DMS79 treated with DMSO at 0.1 percent for 48 hours (cell line): ENCODE measurements around the gene DYNC1I2.
"Not testable (repeated sequence)": the region's sequence is repeated elsewhere in the genome, so short reads cannot be mapped to it uniquely, and the experiment has no call there.

Source experiments
- DNase-seq: peaks from one replicate; lab custom pipeline; 2025; lab: John Stamatoyannopoulos, UW

Gene DYNC1I2

DNA sequence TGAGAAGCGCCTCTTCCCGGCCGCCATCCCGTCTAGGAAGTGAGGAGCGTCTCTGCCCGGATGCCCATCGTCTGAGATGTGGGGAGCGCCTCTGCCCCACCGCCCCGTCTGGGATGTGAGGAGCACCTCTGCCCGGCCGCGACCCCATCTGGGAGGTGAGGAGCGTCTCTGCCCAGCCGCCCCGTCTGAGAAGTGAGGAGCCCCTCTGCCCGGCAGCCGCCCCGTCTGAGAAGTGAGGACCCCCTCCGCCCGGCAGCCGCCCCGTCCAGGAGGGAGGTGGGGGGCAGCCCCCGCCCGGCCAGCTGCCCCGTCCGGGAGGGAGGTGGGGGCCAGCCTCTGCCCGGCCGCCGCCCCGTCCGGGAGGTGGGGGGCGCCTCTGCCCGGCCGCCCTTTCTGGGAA is 87.3 kb downstream of the DYNC1I2 start:
- not testable (repeated sequence) for DNase-seq

DNA sequence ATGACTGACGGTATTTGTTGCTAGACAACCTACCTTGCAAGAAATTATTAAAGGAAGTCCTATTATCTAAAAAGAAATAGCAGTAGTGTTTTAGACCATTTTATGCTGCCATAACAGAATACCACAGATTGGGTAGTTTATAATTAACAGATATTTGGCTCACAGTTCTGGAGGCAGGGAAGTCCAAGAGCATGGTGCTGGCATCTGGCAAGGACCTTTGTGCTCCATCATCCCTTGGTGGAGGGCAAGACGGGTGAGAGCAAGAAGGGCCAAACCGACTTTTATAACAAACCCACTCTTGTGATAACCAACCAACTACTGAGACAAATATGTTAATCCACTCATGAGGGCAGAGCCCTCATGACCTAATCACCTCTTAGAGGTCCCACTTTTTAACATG is 91.2 kb downstream of the DYNC1I2 start:
- DNase-seq: no peak

DNA sequence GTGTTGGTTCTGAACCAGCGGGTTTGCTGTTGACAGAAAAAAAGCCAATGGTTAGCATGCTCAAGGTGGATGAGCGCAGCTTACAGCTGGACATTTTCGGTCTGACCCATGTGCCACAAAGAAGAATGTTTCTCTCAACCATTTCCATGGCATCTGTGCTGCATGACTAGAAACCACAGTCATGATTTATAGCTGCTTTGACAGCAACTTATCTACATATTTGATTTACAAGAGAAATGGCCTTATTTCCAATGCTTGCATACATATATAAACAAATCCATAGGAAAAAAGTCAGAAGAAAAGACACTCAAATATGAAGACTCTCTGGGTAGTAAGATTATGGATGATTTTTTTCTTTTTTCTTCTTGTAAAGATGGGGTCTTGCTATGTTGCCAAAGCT is 98.2 kb downstream of the DYNC1I2 start:
- DNase-seq: no peak

DNA sequence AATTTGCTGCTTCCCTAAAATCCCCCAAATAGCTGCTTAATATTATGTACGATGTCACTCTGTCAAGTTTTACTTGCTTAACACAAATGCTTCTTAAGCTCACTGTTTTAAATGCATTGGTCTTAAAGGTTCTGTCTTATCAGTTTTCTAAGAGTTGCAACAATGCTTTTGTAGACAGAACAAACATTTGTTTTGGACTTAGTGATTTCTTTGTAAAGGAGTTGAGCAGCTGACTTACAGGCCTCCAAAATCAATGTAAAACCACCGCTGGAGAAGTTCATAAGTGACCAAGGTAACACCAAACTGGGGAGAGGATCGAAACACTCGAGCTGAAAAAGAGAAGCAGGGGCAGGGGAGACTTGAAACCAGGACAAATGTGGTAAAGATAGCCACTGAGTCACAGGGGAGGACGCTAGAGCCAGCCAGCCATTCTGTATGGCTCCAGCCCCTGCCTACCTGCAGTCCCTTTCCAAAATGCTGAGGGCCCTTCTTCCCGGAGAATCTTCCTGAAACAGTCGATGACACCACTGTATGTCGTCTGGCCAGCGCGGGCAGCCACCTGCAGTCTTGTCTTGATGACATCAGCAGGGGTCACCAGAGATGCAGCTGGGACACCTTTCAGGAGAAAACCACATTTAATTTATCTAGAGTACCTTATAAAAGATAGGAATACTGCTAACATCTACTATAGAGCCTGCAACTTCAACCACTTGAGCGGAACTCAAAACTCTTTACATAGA is 100.2 kb downstream of the DYNC1I2 start:
- no peak for DNase-seq

DNA sequence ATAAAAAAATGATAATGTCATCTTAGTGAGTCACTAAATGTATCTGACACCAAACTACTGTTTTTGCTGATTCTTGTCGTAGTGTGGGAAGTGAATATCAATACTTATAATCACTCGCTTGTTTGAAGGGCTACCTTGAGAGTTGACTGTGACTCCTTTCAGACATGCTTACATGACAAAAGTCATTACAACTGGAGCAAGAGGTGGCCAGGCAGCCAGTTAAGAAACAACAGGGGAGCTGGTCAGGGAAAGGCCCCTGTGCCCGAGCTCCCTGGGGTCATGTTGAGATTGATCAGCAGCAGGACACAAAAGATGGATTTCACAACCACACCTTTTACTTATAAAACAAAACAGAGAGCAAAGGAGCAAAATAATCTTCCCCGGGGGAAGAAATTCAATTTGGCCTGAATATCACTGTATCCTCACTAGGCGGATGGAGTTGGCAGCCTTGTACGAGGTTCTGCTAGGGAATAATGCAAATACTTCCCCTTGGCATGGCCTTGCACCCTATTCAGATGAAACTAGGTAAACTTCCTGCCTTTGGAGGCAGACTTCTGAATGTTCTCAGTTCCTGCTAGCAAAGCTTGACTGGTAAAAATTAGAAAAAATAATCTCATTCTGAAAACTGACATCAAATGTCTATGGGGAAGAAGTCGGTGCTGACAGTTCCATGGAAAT is 101.2 kb downstream of the DYNC1I2 start:
- DNase-seq: no peak

DNA sequence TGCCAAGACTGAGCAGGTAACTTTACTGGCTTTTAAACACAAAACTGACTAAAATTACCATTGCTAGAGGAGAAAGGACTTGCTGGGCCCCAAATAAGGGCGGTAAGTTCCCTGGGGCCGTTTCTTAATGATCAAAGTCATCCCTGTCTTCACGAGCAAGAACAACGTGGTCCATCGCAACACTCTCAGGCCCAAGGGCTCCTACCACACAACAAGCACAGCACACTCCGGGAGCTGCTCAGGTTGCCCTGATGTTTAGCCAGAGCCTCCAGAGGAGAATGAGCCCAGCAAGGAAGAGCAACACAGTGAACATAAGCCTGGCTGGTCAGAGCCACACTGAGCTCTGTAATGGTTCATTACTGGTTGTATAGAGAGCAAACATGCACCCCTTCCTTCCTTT is 102.7 kb downstream of the DYNC1I2 start:
- DNase-seq: no peak

DNA sequence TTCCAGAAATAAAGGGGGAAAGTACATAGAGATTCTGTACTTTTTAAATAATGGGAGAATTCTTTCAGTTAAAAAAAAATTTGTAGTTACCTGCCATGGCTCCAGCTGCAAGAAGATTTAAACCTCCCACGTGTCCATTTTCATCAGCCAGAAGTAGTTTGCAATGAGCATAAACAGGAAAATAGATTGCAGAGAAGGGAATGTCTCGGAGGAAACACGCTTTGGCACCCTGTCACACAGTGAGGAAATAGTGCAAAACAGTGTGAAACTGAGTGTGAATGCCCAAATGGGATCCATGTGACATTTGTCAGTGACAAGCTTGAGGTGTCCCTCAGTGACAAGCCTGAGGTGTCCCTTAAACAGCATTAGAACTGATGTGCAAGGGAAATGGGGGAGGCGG is 104.1 kb downstream of the DYNC1I2 start:
- no peak for DNase-seq

DNA sequence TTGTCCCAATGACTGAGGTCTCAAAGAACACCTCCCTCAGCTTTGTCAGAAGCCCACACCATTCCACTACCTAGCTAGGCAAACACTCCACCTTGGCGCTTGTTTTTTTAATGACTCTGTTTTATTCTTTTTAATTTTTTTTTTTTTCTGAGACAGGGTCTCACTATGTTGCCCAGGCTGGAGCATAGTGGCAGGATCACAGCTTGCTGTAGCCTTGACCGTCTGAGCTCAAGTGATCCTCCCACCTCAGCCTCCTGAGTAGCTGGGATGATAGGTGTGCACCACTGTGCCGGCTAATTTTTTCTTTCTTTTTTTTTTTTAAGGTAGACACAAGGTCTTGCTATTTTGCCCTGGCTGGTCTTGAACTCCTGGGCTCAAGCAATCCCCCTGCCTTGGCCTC is 104.9 kb downstream of the DYNC1I2 start:
- DNase-seq: no peak

DNA sequence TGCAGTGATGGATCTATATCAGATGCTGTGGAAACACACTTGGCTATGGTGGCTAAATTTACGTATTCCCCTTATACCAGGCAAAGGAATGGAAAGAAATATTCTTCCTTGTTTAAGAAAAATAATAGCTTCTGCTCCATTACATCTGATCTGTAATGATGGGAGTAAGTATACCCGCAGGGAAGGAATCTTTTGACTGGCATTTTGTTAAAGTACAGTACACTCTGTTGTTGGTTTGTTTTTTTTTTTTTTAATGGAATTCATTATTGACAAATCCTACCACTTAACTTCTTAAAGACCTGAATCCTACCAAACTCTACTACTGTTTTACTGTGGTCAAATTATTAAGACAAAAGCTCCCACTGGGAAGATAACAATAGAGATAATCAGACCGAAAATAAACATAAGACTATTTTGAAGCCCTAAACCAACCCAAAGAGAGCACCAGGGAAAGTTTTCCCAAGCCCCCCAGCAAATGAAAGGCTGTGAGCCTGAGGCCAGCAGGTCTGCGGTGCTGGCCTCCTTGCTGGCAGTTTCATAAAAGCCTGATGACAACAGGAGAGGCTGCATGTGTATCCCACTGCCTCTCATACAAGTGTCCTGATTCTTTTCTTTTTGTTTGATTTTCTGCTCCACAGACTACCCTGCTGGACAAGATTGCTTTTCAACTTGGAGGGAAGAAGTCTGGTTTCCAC is 105.8 kb downstream of the DYNC1I2 start:
- no peak for DNase-seq

DNA sequence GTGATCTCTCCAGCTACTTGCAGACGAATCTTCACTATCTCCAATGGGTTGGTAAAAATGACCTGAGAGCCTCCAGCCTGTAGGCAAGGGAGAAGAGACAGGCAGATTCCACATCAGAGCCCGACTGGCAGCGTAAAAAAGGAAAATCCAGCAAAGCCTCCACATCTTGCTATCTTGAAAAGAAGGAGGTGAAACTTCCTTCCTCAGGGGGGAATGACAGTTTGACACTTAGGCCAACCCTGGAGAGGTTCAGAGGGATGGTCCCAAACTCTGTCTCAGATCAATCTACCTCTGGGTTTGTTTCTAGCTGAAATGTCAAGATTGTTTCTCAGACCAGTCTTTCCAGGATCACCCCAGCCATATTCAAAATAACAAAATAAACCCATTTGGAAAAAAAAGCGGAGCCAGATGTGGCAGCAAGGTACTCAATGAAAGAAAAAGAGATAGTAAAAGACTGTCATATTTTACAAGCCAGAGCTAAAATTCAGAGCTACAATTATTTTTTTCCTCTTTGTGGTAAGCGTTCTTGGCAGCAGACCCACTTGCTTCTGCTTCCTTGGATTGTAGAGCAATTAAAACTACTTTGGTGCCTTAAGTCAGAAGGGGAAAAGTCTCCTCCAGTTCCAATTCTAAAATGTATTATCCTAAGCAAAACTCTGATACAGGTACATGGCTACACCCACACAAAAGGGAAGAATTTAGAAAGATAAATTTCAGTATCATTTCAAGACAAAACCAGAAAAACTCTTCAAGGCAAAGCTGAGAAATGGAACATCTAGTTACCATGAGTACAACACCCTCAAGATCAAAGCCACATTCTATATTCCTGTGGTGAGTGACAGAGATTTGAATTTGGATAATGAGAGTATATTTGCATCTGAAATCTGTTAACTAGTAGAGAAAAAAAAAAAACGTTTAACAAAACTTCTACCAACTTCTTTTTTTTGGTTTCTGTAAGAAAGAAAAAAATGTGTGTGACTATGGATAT is 106.7 kb downstream of the DYNC1I2 start:
- no peak for DNase-seq

DNA sequence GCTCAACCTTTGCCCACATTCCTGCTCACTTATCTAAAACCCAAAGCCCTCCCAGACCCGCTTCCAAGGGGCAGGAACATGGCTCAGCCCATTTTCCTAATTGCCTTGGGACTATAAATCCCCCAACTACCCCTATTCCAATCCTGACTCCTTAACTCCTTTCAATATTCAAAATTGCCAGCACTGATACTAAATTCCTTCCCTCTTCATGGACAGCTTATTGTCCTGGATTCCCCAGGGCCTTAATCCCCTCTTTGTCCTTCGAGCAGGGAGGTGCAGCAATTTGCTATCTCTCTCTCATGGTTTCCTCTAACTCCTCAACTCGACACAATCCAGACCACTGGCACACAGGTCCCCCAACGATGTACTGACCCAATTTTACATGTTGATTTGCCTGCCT is 107.6 kb downstream of the DYNC1I2 start:
- no peak for DNase-seq
